Measurements from ENCODE around the gene YOD1.

The YOD1 gene

DNA sequence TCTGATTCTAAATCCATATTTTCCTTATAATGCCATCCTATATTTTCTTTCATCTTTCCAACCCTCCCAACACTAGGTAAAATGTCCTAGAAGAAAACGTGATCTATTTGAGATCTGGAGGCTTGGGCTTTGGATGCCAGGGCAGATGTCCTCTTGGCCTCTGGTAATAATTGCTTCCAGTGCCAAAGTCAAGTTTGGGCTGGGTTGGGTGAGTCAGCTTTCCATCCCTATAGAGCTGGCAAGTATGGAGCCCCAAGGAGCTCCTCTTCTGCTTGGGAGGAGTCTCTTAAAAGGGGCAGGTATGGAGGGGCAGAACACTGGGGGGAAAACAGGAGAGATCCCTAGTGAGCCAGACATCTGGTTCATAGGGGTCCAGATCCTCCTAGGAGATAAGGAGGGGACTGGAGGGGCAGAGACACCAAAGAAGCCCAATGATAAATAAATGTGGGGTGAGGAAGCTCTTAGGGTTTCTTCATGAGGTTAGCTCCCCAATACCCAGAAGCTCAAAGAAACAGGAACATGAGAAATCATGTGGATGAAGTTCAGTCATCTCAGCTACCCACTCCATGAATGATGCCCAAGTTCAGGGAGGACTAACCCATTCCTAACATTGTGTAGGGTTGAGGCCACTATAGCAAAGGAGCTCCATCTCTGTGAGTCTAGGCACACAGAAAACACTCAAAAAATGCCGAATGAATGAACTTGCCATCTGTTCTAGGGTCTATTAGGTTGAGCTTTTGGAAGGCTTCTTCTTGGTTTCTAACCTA lies 21.9 kb downstream of the YOD1 start:
- Histone ChIP-seq H3K27me3 (ENCODE audit: insufficient read depth, low read length, poor library complexity) (peaks cover 47% of the 10 kb centered on the region), H3K4me1 (ENCODE audit: insufficient read depth, low read length) (no peaks in the 10 kb centered on the region), H3K9me3 (ENCODE audit: insufficient read depth, low read length, severe bottlenecking) (no peaks in the 10 kb centered on the region), H3K79me2 (ENCODE audit: insufficient read depth, low read length) (no peaks in the 10 kb centered on the region), H2AFZ (ENCODE audit: low read depth, low read length) (no peak overlapping the region), H3K9ac (ENCODE audit: low read depth, low read length) (no peak overlapping the region), H4K20me1 (ENCODE audit: insufficient read depth, low read length) (no peaks in the 10 kb centered on the region), H3K36me3 (ENCODE audit: insufficient read depth, low read length) (no peaks in the 10 kb centered on the region), H3K27ac (ENCODE audit: low read length) (no peak overlapping the region), H3K4me3 (ENCODE audit: low read depth in 1 of 2, low read length in 2 of 2) (no peak overlapping the region), H3K4me2 (ENCODE audit: insufficient read depth, low read length) (no peak overlapping the region)
- TF ChIP-seq, protein P1, sequence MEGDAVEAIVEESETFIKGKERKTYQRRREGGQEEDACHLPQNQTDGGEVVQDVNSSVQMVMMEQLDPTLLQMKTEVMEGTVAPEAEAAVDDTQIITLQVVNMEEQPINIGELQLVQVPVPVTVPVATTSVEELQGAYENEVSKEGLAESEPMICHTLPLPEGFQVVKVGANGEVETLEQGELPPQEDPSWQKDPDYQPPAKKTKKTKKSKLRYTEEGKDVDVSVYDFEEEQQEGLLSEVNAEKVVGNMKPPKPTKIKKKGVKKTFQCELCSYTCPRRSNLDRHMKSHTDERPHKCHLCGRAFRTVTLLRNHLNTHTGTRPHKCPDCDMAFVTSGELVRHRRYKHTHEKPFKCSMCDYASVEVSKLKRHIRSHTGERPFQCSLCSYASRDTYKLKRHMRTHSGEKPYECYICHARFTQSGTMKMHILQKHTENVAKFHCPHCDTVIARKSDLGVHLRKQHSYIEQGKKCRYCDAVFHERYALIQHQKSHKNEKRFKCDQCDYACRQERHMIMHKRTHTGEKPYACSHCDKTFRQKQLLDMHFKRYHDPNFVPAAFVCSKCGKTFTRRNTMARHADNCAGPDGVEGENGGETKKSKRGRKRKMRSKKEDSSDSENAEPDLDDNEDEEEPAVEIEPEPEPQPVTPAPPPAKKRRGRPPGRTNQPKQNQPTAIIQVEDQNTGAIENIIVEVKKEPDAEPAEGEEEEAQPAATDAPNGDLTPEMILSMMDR (IDR thresholded peaks at IDR 0.05; ENCODE audit: borderline replicate concordance, extremely low read depth, low read length, poor library complexity, severe bottlenecking) = no peak
- TF ChIP-seq EZH2 (IDR thresholded peaks at IDR 0.05; ENCODE audit: borderline replicate concordance, low read depth, low read length, severe bottlenecking) = no peak
- DNase-seq = no peak
- no peak for ATAC-seq (ENCODE audit: insufficient read depth, low read depth)

GRCh38 chr1:207027921-207028320 lies 23.1 kb downstream of the YOD1 start:
- Histone ChIP-seq H3K4me1 (ENCODE audit: insufficient read depth, low read length) (no peaks in the 10 kb centered on the region), H3K9me3 (ENCODE audit: insufficient read depth, low read length, severe bottlenecking) (no peaks in the 10 kb centered on the region), H2AFZ (ENCODE audit: low read depth, low read length) (no peak overlapping the region), H3K36me3 (ENCODE audit: insufficient read depth, low read length) (no peaks in the 10 kb centered on the region), H3K27ac (ENCODE audit: low read length) (no peak overlapping the region), H3K4me3 (ENCODE audit: low read depth in 1 of 2, low read length in 2 of 2) (no peak overlapping the region), H4K20me1 (ENCODE audit: insufficient read depth, low read length) (no peaks in the 10 kb centered on the region), H3K79me2 (ENCODE audit: insufficient read depth, low read length) (no peaks in the 10 kb centered on the region), H3K9ac (ENCODE audit: low read depth, low read length) (no peak overlapping the region), H3K27me3 (ENCODE audit: insufficient read depth, low read length, poor library complexity) (peaks cover 46% of the 10 kb centered on the region), H3K4me2 (ENCODE audit: insufficient read depth, low read length) (no peak overlapping the region)
- TF ChIP-seq, protein P1 (IDR thresholded peaks at IDR 0.05; ENCODE audit: borderline replicate concordance, extremely low read depth, low read length, poor library complexity, severe bottlenecking) = no peak
- no peak for TF ChIP-seq EZH2 (IDR thresholded peaks at IDR 0.05; ENCODE audit: borderline replicate concordance, low read depth, low read length, severe bottlenecking)
- DNase-seq (no peak), ATAC-seq (ENCODE audit: insufficient read depth, low read depth) (no peak)

DNA sequence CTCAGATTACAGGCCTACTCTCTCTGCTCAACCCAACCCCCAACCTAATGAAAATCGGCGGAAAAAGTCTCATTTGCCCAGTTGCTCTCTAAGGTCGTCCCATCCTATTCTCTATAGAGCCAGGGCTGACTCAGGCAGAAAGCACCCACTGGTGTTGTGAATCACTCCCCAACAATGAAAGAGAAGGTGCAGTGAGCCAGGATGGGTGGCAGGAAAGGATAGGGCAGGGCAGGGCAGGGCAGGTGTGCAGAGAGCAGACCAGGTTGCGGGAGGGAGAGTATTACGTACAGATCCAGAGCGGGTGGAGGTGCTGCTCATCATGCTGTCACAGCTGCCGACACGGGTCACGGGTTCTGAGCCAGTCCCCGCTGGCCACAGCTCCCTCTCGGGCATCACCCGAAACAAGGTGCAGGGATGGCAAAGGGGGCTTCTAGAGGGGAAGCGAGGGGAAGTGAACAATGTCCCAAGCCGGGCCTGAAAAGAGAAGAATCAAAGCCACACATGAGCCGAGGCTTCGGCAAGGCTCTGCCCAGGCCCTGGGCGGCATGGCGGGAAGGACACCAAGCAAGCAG lies 23.7 kb downstream of the YOD1 start:
- Histone ChIP-seq H3K27ac (ENCODE audit: low read length) (no peak overlapping the region), H3K27me3 (ENCODE audit: insufficient read depth, low read length, poor library complexity) (peaks cover 41% of the 10 kb centered on the region), H2AFZ (ENCODE audit: low read depth, low read length) (no peak overlapping the region), H3K4me2 (ENCODE audit: insufficient read depth, low read length) (no peak overlapping the region), H4K20me1 (ENCODE audit: insufficient read depth, low read length) (no peaks in the 10 kb centered on the region), H3K36me3 (ENCODE audit: insufficient read depth, low read length) (no peaks in the 10 kb centered on the region), H3K9ac (ENCODE audit: low read depth, low read length) (no peak overlapping the region), H3K4me3 (ENCODE audit: low read depth in 1 of 2, low read length in 2 of 2) (no peak overlapping the region), H3K9me3 (ENCODE audit: insufficient read depth, low read length, severe bottlenecking) (no peaks in the 10 kb centered on the region), H3K79me2 (ENCODE audit: insufficient read depth, low read length) (no peaks in the 10 kb centered on the region), H3K4me1 (ENCODE audit: insufficient read depth, low read length) (no peaks in the 10 kb centered on the region)
- no peak for ATAC-seq (ENCODE audit: insufficient read depth, low read depth)
- DNase-seq = no peak
- TF ChIP-seq EZH2 (IDR thresholded peaks at IDR 0.05; ENCODE audit: borderline replicate concordance, low read depth, low read length, severe bottlenecking) = no peak
- TF ChIP-seq, protein P1 (IDR thresholded peaks at IDR 0.05; ENCODE audit: borderline replicate concordance, extremely low read depth, low read length, poor library complexity, severe bottlenecking) = no peak
